Measurements from ENCODE around the gene USP28.
A peak's percentile ranks its signal among the peaks of the same experiment; 100 is the strongest.
"Not testable (repeated sequence)": the region's sequence is repeated elsewhere in the genome, so short reads cannot be mapped to it uniquely, and the experiment has no call there.

USP28 gene, protein sequence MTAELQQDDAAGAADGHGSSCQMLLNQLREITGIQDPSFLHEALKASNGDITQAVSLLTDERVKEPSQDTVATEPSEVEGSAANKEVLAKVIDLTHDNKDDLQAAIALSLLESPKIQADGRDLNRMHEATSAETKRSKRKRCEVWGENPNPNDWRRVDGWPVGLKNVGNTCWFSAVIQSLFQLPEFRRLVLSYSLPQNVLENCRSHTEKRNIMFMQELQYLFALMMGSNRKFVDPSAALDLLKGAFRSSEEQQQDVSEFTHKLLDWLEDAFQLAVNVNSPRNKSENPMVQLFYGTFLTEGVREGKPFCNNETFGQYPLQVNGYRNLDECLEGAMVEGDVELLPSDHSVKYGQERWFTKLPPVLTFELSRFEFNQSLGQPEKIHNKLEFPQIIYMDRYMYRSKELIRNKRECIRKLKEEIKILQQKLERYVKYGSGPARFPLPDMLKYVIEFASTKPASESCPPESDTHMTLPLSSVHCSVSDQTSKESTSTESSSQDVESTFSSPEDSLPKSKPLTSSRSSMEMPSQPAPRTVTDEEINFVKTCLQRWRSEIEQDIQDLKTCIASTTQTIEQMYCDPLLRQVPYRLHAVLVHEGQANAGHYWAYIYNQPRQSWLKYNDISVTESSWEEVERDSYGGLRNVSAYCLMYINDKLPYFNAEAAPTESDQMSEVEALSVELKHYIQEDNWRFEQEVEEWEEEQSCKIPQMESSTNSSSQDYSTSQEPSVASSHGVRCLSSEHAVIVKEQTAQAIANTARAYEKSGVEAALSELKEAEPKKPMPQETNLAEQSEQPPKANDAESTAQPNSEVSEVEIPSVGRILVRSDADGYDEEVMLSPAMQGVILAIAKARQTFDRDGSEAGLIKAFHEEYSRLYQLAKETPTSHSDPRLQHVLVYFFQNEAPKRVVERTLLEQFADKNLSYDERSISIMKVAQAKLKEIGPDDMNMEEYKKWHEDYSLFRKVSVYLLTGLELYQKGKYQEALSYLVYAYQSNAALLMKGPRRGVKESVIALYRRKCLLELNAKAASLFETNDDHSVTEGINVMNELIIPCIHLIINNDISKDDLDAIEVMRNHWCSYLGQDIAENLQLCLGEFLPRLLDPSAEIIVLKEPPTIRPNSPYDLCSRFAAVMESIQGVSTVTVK

DNA sequence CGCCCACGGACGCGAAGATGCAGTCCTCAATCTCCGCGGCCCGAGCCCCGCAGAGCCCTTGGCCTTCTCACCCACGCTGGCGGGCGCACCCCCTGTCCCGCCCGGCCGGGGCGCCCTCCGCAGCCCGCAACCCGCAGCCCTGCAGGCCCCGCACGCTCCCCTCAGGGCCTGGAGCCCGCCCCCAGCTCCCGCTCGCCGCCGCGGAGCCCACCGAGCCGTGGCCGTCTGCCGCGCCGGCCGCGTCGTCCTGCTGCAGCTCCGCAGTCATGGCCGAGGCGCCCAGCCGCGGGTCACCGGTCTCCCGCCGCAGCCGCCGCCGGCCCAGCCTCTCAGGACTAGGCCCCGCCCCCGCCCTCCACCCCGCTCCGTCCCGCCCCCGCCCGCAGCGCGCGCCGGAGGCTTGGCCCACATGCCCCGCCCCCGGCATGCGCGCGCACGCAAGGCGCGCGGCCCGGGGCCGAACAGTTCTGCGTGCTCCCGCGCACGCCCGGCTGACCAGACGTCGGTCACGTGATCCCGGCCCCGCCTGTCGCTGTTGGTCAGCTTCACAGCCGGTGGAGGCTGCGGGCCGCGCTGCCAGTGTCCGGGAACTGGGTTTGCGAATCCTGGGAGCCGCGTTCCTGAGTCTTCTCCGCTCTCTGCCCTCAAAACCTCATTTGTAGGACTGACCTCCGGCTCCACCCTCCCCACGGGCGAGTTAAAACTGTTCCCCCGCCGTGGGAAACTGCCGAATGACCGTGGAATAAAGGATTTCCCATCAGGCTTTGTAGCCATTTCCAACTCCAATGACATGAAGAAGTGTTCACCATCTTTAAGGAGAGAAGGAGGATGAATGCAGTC, at the start of gene USP28:
Gene USP28, minus strand, starts transcription at position 339 of the 840 bp plus-strand sequence. Its CDS starts 71 bp downstream, at position 268.
- peak; percentile 67 to 72 for DNase-seq (ENCODE audit: low read depth in 2 of 2)

DNA sequence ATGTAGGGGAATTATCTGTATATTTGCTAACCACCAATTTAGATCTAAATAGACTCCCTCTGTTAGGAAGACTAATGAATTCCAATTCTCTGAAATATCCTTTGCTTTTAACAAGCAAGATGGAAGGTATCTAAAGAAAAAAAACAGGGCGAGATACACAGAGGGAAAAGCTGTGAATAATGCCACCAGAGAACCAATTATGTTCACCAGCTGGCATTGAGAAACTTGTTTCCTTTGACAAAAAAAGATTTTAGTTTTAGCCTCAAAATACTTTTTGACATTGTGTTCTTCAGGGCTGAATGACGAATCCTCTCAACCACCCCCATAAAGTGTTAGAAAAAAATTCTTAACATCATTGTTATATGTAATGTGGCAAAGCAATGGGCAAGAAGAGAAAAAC, 48.2 kb upstream of the USP28 start:
- DNase-seq (ENCODE audit: low read depth in 2 of 2): no peak

DNA sequence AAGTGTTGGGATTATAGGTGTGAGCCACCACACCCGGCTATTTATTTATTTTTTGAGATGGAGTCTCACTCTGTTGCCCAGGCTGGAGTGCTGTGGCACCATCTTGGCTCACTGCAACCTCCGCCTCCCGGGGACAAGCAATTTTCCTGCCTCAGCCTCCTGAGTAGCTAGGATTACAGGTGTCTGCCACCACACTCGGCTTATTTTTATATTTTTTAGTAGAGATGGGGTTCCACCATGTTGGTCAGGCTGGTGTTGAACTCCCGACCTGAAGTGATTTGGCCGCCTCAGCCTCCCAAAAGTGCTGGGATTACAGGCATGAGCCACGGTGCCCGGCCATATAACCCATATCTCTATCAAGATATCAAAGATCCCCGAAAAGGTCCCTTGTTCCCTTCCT, 36.1 kb upstream of the USP28 start:
- DNase-seq (ENCODE audit: low read depth in 2 of 2): not testable (repeated sequence)

DNA sequence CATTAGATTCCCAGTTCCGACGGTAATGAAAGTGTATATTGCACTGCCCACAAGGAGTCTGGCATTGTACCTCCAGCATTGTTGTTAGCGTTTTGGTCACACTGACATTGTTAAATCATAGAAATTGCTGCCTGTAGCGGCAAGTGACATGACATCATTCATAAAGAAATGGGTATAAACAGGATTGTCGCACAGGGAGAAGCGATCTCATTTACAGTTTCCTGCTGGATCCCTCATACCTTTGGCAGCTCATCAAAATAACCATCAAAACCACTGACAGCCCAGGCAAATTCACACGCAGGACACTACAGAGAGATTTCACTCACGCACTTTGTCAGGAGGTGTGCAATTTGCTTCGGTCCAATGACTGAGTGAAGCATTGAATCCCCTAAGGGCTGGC, 32.7 kb upstream of the USP28 start:
- no peak for DNase-seq (ENCODE audit: low read depth in 2 of 2)

DNA sequence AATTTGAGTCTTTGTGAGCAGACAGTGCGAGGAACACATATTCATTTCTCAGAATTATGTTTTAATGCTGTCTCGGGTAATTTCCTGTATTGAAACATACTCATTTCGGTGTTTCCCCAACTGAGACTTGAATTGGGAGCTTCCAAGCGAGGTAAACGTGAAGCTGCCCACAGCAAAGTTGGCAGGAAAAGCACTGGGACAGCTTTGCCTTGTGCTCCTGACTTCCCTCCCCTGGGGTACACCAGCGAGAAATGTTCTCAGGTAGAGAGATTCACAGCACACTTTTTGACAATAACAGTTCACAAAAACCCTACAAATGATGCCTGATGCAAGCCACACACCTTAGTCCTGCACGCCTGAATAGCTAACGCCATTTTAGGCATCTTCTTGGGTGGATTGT, 32.3 kb upstream of the USP28 start:
- no peak for DNase-seq (ENCODE audit: low read depth in 2 of 2)

DNA sequence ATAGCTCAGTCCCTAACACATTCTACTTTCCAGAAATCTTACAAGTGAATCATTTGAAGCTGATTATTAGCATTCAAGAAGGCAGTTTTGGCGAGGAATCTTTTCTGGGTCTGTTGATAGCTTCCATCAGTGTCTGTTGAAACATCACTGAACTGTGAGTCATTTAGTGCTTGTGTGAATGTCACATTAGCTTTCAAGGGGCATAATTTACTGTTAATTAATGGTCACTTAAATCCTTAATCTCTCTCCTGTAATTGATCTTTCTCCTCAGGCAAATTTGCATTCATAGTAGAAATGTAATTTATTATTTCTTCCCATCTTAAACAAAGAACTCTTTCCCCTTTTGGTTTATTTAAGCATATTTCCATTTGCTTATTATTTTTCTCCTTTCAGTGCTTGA, 31.8 kb upstream of the USP28 start:
- DNase-seq (ENCODE audit: low read depth in 2 of 2): no peak

DNA sequence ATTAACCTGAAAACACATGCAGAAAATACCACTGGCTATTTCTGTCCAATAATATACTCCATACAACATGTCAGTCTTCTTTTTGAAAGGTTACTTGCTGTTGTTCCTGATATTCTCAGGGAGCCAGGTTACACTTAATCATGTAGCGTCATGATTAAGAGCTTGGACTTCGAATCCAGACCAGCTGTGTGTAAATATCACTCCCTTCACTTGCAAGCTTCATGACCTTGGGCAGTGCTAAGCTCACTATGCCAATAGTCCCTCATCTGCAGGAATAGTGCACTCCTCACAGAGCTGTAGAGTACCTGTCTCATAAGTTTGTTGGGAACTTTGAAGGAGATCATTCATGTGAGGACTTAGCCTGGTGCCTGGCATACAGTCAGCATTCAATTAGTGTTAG, 31.1 kb upstream of the USP28 start:
- DNase-seq (ENCODE audit: low read depth in 2 of 2): no peak

DNA sequence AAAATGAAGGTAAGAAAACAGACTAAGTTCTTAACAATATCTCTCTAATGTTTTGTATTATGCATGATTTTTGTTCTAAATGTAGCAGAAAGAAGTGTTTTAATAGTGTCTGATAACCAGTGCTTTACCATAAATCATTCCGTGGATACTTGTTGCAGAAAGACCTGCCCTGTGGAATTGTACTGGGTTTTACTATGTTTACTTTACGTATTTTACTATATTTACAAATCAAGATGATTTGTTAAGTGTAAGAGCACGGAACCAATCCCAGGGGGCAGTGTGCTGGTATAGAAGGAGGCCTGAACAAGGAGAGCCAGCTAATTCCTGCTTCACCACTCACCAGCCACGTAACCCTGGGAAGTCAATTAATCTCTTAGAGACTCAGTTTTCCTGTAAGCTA, 30.7 kb upstream of the USP28 start:
- no peak for DNase-seq (ENCODE audit: low read depth in 2 of 2)

DNA sequence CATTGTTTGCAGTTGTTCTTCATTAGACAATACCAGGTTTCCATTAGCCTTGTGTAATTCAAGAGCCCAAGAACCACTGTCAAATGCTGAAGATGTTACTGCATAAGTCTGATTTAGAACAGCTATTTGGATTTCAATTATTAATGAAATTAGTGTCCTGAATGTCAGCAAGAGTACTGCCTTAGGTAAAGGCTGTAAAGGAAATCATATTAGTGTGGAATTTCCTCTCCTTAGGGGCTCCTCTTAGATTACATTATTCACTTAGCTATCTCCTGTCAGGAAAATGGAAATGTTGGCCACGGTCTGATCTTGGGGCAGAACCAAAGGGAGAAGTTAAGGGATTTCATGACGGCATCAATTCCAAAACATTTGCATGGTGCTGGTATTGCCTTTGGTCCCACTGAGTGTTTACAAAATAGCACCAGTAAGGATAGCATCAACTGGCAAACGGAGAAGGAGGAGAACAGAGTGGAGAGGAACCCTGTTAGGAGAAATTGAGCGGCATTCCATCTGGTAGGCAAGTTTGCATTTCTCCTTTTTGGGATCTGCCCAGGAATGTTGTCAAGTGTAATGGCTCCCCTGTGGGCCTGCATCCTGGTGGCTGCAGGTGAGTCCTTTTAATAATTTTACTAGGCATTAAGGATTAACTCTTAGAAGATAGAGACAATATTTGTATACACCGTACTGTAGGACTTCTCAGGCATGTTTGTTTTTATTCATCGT, 29.2 kb upstream of the USP28 start, which contains the start of gene HTR3B:
Gene HTR3B, plus strand, starts transcription at position 418 of the 723 bp plus-strand sequence. Its CDS starts 138 bp downstream, at position 556.
- no peak for DNase-seq (ENCODE audit: low read depth in 2 of 2)

DNA sequence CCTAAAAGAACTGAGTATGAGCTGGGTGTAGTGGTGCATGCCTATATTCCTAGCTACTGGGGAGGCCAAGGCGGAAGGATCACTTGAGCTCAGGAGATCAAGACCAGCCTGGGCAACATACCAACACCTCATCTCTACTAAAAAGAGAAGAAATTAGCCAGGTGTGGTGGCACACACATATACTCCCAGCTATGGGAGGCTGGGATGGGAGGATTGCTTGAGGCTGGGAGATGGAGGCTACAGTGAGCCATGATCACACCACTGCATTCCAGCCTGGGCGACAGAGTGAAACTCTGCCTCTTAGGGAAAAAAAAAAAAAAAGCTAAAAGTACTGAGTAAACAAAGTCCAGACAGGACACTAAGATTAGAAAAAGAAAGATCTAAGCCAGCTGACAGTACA, 25.8 kb upstream of the USP28 start:
- DNase-seq (ENCODE audit: low read depth in 2 of 2): no peak

DNA sequence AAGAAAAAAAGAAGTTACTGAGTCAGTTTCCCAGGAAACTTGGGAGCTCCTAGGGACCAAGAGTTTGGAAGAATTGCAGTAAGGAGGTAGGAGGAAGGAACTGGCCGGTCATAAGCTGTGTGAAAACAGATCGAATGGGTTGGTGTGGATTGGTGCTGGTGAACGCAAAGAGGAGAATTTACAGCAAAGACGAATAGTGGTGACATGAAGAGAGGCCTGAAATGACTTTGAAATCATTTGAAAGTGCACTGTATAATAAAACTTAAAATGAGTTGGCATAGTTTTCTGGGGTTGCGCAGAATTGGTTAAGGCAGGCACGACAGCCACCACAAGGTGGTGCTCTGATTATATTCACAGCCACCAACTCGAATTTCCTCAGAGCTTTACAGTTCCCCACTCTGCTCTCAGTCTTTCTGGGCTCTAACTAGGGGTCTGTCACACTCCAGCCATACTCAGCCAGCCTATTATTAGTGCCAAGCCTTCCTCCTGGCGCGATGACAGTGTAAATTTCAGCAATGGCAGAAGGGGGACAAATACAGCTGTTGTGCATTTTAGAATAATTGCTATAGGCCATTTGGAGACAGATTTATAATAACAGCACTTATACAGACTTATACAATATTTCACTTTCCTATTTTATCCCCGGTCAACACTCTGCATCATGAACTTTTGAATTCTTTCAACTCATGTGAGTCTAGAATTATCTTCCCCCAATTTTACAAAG, 20.9 kb upstream of the USP28 start:
- no peak for DNase-seq (ENCODE audit: low read depth in 2 of 2)

DNA sequence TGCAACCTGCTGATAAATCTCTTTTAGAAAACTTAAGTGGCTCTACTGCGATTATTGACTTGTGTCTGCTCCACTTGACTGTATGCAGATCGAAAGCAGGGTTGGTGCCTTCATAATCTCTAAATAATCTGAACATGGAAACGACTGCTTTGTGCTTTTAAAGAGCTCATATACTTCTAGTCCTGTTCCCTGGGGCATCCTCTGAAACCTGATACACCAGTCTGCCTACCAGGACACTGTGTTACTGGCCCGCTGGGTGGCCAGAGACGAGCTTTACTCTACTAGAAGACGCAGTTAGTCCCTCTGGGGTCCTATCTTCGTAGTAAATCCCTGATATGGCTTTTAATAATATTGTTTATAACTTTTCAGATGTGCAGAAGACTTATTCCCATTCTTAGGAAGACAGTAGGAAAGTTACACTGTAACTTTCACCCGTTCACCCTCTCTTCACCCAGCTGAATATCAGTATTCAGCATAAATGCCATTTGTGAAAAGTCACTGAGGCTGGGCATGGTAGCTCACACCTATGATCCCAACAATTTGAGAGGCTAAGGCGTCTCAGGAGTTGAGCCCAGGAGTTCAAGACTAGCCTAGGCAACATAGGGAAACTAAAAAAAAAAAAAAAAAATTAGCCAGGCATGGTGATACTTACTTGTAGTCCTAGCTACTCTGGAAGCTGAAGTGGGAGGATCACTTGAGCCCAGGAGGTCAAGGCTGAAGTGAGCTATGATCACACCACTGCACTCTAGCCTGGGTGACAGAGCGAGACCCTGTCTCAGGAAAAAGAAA, 20.2 kb upstream of the USP28 start:
- DNase-seq (ENCODE audit: low read depth in 2 of 2): no peak

DNA sequence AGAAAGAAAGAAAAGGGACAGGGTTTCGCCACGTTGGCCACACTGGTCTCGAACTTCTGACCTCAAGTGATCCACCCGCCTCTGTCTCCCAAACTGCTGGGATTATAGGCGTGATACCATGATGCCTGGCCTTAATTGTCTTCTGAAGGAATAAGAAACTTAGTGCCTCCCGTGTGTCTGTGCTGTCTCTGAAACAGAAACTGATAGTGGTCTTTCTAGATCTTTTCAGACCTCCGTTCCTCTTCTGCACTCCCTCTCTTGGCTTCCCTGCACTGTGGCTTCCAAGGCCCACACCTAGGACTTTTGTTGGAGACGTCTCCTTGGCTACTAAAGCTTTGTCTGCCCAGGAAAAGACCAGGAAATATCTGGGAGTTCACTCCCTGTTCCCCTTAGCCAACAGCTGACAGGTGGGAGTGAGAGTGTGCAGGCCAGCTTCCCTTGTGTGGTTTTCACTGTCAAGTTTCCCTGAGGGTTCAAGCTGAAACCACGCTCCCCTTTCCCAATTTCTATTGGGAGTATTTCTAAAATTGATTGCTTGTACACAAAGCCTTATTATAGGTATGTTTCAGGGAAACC, 19.1 kb upstream of the USP28 start:
- DNase-seq (ENCODE audit: low read depth in 2 of 2): no peak

DNA sequence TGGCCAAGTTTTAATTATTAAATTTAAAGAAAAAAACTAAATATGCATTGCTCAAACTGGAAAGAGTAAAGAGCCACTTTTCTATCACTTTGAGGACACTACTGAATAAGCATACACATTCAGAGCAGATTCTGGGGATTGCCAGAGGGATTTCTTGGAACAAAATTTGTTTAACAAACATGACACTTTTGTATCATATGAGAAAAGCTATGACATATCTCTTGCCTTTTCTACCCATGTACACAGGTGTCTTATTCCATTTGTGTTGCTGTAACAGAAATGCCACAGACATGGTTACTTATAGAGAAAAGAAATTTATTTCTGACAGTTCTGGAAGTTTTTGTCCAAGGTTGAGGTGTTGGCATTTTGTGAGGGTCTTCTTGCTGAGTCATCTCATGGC, 13.5 kb upstream of the USP28 start:
- DNase-seq (ENCODE audit: low read depth in 2 of 2): no peak

DNA sequence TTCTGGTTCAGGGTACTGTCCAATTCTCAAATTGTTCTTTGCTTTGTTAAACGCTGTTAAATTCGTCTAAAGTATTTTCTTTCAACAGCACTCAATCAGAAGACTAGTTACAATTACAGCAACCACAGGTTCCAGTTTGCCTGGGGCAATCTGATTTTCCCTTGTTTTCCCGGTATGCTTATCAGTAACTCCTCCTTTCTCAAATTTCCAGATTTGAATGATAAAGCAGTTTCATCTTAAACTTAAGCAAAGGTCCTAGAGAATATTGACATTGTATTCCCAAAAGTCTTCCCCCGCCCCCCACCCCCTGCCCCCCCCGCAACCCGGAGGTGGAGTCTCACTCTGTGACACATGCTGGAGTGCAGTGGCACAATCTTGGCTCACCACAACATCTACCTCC, 10.5 kb upstream of the USP28 start:
- DNase-seq (ENCODE audit: low read depth in 2 of 2): no peak

DNA sequence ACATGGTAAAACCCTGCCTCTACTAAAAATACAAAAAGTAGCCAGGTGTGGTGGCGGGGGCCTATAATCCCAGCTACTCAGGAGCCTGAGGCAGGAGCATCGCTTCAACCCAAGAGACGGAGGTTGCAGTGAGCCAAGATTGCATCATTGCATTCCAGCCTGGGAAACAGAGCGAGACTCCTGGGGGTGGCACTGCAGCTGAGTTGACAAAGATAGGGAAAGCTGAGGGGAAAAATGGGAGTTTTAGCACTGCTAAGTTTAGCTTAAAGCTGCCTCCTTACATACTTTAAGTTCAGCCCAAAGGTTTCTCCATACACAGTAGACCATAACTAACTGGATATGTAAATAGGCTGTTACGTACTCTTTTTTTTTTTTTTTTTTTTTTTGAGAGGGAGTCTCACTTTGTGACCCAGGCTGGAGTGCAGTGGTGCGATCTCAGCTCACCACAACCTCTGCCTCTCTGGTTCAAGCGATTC, 9.0 kb upstream of the USP28 start:
- no peak for DNase-seq (ENCODE audit: low read depth in 2 of 2)

DNA sequence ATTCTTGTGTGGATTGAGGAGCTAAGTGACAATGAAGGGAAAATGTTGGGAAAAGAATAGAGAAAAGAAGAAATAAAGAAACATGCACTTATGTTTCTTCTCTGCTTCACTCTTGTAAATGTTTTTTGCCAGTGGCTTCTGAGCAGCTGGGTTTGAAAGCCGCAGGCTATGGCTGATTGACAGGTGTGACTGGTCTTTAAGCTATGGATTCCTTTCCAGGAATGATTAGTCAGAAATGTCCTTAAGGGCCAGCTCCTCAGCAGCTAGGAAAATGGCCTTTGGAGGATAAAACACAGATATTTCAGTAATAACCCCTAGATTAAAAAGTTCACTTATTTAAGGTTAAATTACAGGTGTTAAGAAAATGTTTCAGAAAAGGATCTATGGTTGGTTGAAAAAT, 6.5 kb upstream of the USP28 start:
- no peak for DNase-seq (ENCODE audit: low read depth in 2 of 2)

DNA sequence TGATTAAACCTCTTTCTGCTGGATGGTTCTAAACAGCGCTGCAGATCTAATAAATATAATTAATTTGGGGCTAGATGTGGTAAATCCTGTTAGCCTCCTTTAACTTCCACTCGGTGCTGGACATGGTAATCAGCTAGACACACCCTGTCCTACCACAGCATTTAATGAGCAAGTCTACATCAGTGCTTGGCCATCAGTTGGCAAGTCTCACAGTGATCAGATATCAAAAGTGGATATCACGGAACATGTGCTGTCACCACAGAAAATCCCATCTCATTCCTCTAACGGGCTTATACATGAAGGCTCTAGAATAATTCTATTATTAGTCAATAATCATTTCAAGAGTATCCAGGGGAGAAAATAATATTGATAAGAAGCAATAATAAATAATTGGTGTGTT, 5.6 kb upstream of the USP28 start:
- no peak for DNase-seq (ENCODE audit: low read depth in 2 of 2)

DNA sequence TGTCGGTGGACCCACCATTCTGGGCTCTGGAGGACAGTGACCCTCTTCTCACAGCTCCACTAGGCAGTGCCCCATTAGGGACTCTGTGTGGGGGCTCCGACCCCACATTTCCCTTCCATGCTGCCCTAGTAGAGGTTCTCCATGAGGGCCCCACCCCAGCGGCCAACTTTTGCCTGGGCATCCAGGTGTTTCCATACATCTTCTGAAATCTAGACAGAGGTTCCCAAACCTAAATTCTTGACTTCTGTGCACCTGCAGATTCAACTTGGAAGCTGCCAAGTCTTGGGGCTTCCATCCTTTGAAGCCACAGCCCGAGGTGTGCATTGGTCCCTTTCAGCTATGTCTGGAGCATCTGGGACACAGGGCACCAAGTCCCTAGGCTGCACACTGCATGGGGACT, 4.1 kb upstream of the USP28 start:
- not testable (repeated sequence) for DNase-seq (ENCODE audit: low read depth in 2 of 2)
